A549 (cell line): ENCODE results near the gene LRRC8E. TPM values are rescaled to one million over a fixed set of nuclear protein-coding genes. Genes with fewer than 3 reads are reported as not detected.

Experiments
- ATAC-seq, 2 experiments: fragments of 200-7000 bp in 1 of 2; fragments of >200 bp in 1 of 2; cut with Nextera tagmentation in 1 of 2; cut with Tn5 transposase in 1 of 2; 3 replicates each; pipeline versions ENCODE4 v1.8.0 to v1.9.1; 2018 to 2020; ENCODE audit warnings: mild to moderate bottlenecking in 1 of 2, moderate library complexity in 1 of 2
- CTCF ChIA-PET: fragments of 300-600 bp; sonication (Branson Sonifier 250); formaldehyde crosslinking; extraction: SDS; loops from one replicate; lab custom pipeline; 2021; ENCODE audit warnings: antibody characterized with exemption, inconsistent platforms; lab: Yijun Ruan, JAX
- POLR2A ChIA-PET: fragments of 350-600 bp; formaldehyde crosslinking; extraction: SDS; loops from one replicate; lab custom pipeline; 2021; ENCODE audit warnings: antibody characterized with exemption, inconsistent platforms; lab: Yijun Ruan, JAX
- DNase-seq, 2 experiments: peaks; one replicate each; pipeline versions ENCODE4 v3.0.0 to v3.0.0-alpha.2; 2011 to 2016; ENCODE audit warnings: low read depth in 1 of 2, low spot score in 1 of 2
- FAIRE-seq: peaks from 2 replicates; lab custom pipeline; 2011; peaks lifted over from hg19 to GRCh38; lab: Jason Lieb, UNC
- H3K27ac ChIP-seq, 2 experiments: fragments of >200 bp; sonication (Bioruptor Twin); formaldehyde crosslinking; 3 replicates each; pipeline ENCODE4 v1.5.1; 2016 to 2017
- H3K4me1 ChIP-seq: fragments of >200 bp; sonication (Bioruptor Twin); formaldehyde crosslinking; 3 replicates; pipeline ENCODE4 v1.6.1; 2016
- H3K4me2 ChIP-seq: fragments of >200 bp; sonication (Bioruptor Twin); formaldehyde crosslinking; 3 replicates; pipeline ENCODE4 v1.6.1; 2016
- H3K4me3 ChIP-seq: fragments of >200 bp; sonication (Bioruptor Twin); formaldehyde crosslinking; 3 replicates; pipeline ENCODE4 v1.5.1; 2016
- H3K9me3 ChIP-seq: fragments of >200 bp; sonication (Bioruptor Twin); formaldehyde crosslinking; 3 replicates; pipeline ENCODE4 v1.6.1; 2016
- BHLHE40 ChIP-seq: IDR thresholded peaks from 2 replicates; pipeline ENCODE4 v1.6.1; 2012; ENCODE audit warnings: low read depth, low read length, inconsistent platforms
- CEBPB ChIP-seq, 2 experiments: fragments of >200 bp in 1 of 2; sonication (Bioruptor Twin) in 1 of 2; formaldehyde crosslinking in 1 of 2; IDR thresholded peaks; 2 replicates each; pipeline ENCODE4 v1.6.1; 2012 to 2016
- EHMT2 ChIP-seq: fragments of 200-600 bp; sonication (generic); IDR thresholded peaks from 2 replicates; pipeline ENCODE4 v1.6.1; 2016; ENCODE audit warnings: antibody characterized with exemption, low read depth, mild to moderate bottlenecking, moderate library complexity
- EP300 ChIP-seq, 2 experiments: fragments of >200 bp; sonication (Bioruptor Twin); formaldehyde crosslinking; IDR thresholded peaks; 2 replicates in 1 of 2; 3 replicates in 1 of 2; pipeline ENCODE4 v1.6.1; 2016 to 2017
- FOXS1 ChIP-seq: fragments of 250-450 bp; sonication (Bioruptor Pico); IDR thresholded peaks from 2 replicates; pipeline ENCODE4 v1.5.0; 2020; ENCODE audit warnings: mild to moderate bottlenecking, moderate library complexity
- HDAC2 ChIP-seq: fragments of 200-600 bp; sonication (generic); IDR thresholded peaks from 2 replicates; pipeline ENCODE4 v1.6.1; 2016
- HEYL ChIP-seq: fragments of 250-450 bp; sonication (Bioruptor Pico); IDR thresholded peaks from 2 replicates; pipeline ENCODE4 v1.8.0; 2021; ENCODE audit warnings: mild to moderate bottlenecking, moderate library complexity
- MAFK ChIP-seq: fragments of 450-650 bp; IDR thresholded peaks from 2 replicates; pipeline ENCODE4 v1.6.1; 2014; ENCODE audit not compliant: partially characterized antibody
- NR3C1 ChIP-seq: fragments of >200 bp; sonication (Bioruptor Twin); formaldehyde crosslinking; IDR thresholded peaks from 3 replicates; pipeline ENCODE4 v1.6.1; 2017
- PHF8 ChIP-seq: fragments of 200-600 bp; sonication (generic); IDR thresholded peaks from 2 replicates; pipeline ENCODE4 v1.6.1; 2016; ENCODE audit warnings: low read depth, mild to moderate bottlenecking, antibody characterized with exemption, moderate library complexity, borderline replicate concordance
- RAD21 ChIP-seq, 2 experiments: fragments of >200 bp in 1 of 2; sonication (Bioruptor Twin) in 1 of 2; formaldehyde crosslinking in 1 of 2; IDR thresholded peaks in 1 of 2; conservative IDR thresholded peaks in 1 of 2; 2 replicates in 1 of 2; 3 replicates in 1 of 2; pipeline ENCODE4 v1.6.1; 2012 to 2018; ENCODE audit warnings: inconsistent platforms in 1 of 2
- RCOR1 ChIP-seq: fragments of 150-350 bp; IDR thresholded peaks from 2 replicates; pipeline ENCODE4 v1.6.1; 2014; ENCODE audit warnings: antibody characterized with exemption, low read length, low read depth
- SREBF2 ChIP-seq: fragments of 450-650 bp; IDR thresholded peaks from 2 replicates; pipeline ENCODE4 v1.6.1; 2014; ENCODE audit warnings: mild to moderate bottlenecking, moderate library complexity
- TFCP2L1 ChIP-seq: fragments of 250-450 bp; sonication (Bioruptor Pico); IDR thresholded peaks from 2 replicates; pipeline ENCODE4 v1.5.0; 2021; ENCODE audit warnings: mild to moderate bottlenecking
- TP53 ChIP-seq: fragments of 250-450 bp; sonication (Bioruptor Pico); IDR thresholded peaks from 2 replicates; pipeline ENCODE4 v1.5.0; 2021; ENCODE audit warnings: mild to moderate bottlenecking, moderate library complexity
- ZFP36 ChIP-seq: fragments of 450-650 bp; IDR thresholded peaks from 2 replicates; pipeline ENCODE4 v1.6.1; 2014; ENCODE audit warnings: borderline replicate concordance; ENCODE audit not compliant: partially characterized antibody
- ZNF302 ChIP-seq: fragments of 250-450 bp; sonication (Bioruptor Pico); IDR thresholded peaks from 2 replicates; pipeline ENCODE4 v1.9.0; 2021; ENCODE audit warnings: inconsistent platforms, mild to moderate bottlenecking, moderate library complexity
- ZSCAN20 ChIP-seq: fragments of 250-450 bp; sonication (Bioruptor Pico); IDR thresholded peaks from 2 replicates; pipeline ENCODE4 v1.8.0; 2022; ENCODE audit warnings: mild to moderate bottlenecking, moderate library complexity
- WGBS: methylation state at CpG from one replicate; pipeline ENCODE4 v1.1.6; 2017; ENCODE audit errors: missing lambda C conversion rate; 5-methylcytosine and 5-hydroxymethylcytosine counted together
- polyA plus RNA-seq, 4 experiments: library from polyadenylated mRNA; depleted of rRNA in 3 of 4; stranded (reverse); fragments of >200 nt; fragmentation: RNase III in 1 of 4; extraction: RNeasy Plus Mini Kit Qiagen cat#74134 plus additional on column Dnase treatment in 1 of 4; gene quantifications; 2 replicates in 3 of 4; 3 replicates in 1 of 4; pipeline ENCODE4 v1.2.3, GENCODE V29; 2011 to 2017
- TF ChIP-seq, protein P1 (sequence below): fragments of 250-450 bp; sonication (Bioruptor Pico); IDR thresholded peaks from 2 replicates; pipeline ENCODE4 v1.5.0; 2020; ENCODE audit warnings: low read depth, mild to moderate bottlenecking, moderate library complexity
- TF ChIP-seq, protein P2 (sequence below): fragments of >200 bp; sonication (Bioruptor Twin); formaldehyde crosslinking; IDR thresholded peaks from 3 replicates; pipeline ENCODE4 v1.6.1; 2016

The LRRC8E gene
- polyA plus RNA-seq, 2 of the 4 experiments (the other 2 are of a cell fraction), result 4.0 to 4.4 TPM

DNA sequence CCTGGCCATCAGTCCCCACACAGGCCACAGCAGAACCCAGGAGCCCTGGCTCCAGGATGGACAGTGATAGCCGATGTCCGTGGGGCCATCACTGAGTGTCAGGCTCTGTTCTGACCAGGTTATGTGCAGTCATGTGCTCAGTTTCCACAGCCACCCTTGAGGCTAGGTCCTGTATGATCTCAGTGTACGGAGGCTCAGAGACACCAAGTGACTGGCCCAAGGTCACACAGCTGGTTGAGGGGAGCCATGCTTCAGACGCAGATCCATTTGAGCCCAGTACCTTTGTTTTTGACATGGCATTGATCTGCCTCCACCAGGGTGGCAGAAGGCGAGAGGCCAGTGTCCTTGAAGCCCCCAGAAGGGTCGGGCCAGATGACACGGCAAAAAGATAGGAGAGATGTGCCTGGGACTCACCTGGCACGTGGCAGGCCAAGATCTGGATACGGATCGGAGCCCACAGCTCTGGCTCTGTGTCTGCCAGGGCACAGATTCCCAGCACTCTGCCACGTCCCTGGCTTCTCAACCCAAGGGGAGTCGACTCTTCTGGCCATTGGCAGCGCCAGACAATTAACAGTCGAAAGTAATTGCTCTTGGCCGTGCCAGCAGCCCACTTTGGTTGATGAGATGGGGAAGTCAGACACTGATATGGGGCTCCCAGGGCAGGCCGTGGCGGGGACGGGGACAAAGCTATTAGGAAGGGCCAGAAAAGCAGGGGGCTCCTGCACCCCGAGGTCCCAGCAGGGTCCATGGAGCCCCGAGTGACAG is 42.7 kb upstream of the LRRC8E start:
- ChIA-PET CTCF (interaction anchor here (0.5 kb wide), 1 partner anchor 13 kb away, joined by 3 read pairs; no protein-coding TSS in a partner anchor), POLR2A (no interaction called here)
- no peak for FAIRE-seq
- Histone ChIP-seq H3K4me2 (no peak overlapping the region), H3K4me1 (no peaks in the 10 kb centered on the region), H3K4me3 (no peak overlapping the region), H3K27ac (no peak overlapping the region), H3K9me3 (no peaks in the 10 kb centered on the region)
- TF ChIP-seq ZFP36 (peak; percentile 22), BHLHE40 (no peak)
- DNase-seq, result no peak
- ATAC-seq, result no peak
- WGBS, result 72% methylated on average over 14 of the region's 20 CpGs

DNA sequence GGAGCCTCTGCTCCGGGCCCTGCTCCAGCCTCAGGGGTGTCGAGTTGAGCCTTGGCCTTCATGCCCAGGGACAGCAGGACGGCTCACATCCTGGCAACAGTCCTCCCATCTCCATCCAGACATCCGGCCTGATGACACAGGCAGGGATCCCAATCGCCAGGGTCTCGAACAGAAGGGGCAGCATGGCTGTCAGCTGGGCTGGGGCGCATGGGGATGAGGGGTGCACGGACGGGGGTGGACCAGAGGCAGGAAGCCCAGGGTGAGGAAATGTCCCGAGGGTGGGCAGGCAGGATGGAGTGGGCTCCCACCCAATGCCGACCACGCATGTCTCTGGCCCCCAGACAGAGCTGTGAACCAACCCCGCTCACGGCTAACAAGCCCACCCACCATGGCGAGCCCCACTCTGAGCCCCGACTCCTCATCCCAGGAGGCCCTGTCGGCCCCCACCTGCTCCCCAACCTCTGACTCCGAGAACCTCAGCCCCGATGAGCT is 42.1 kb upstream of the LRRC8E start:
- FAIRE-seq, result no peak
- CTCF ChIA-PET, result interaction anchor here (0.5 kb wide), 1 partner anchor 13 kb away, joined by 3 read pairs; no protein-coding TSS in a partner anchor

DNA sequence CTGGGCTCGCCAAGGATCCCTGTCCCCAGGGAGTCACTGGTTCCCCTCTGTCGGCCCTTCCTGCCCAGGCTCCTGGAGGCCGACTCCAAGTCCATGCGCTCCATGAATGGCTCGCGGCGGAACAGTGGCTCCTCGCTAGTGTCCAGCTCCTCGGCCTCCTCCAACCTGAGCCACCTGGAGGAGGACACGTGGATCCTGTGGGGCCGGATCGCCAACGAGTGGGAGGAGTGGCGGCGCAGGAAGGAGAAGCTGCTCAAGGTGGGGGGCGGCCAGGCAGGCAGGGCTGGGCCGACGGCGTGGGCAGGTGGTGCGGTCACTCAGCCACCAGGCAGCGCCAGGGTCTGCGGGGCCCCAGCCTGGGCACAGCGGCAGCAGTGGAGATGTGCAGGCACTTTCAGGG is 40.6 kb upstream of the LRRC8E start:
- ChIA-PET CTCF (interaction anchor here (1.0 kb wide), 1 partner anchor 21 kb away, joined by 3 read pairs; no protein-coding TSS in a partner anchor), POLR2A (no interaction called here)
- no peaks in the 10 kb centered on the region for H3K4me1 ChIP-seq
- DNase-seq, result no peak
- ATAC-seq, result no peak
- FAIRE-seq, result no peak
- H3K4me2 ChIP-seq, result no peak overlapping the region
- no peaks in the 10 kb centered on the region for H3K9me3 ChIP-seq
- 85% methylated on average over 15 of the region's 23 CpGs for WGBS
- H3K4me3 ChIP-seq, result no peak overlapping the region
- TF ChIP-seq EHMT2, result no peak
- TF ChIP-seq MAFK, result no peak
- TF ChIP-seq TFCP2L1 (CRISPR knock-in tag), result no peak
- no peak for TF ChIP-seq ZNF302 (CRISPR knock-in tag)
- no peak overlapping the region for H3K27ac ChIP-seq

More for the DNA sequence above, 42.1 kb upstream of the LRRC8E start:
- H3K4me2 ChIP-seq, result no peak overlapping the region
- DNase-seq, result no peak
- TF ChIP-seq MAFK, result no peak
- no peak for TF ChIP-seq CEBPB (IDR thresholded peaks at IDR 0.05)
- no peak for TF ChIP-seq RAD21 (conservative IDR thresholded peaks at IDR 0.05 in 1 of 2, IDR thresholded peaks at IDR 0.05 in 1 of 2)
- TF ChIP-seq SREBF2, result no peak
- TF ChIP-seq HEYL (CRISPR knock-in tag), result no peak
- TF ChIP-seq ZSCAN20 (CRISPR knock-in tag), result no peak
- no peak for TF ChIP-seq PHF8
- no peak for TF ChIP-seq TP53 (CRISPR knock-in tag)
- TF ChIP-seq, protein P1, sequence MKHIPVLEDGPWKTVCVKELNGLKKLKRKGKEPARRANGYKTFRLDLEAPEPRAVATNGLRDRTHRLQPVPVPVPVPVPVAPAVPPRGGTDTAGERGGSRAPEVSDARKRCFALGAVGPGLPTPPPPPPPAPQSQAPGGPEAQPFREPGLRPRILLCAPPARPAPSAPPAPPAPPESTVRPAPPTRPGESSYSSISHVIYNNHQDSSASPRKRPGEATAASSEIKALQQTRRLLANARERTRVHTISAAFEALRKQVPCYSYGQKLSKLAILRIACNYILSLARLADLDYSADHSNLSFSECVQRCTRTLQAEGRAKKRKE (CRISPR knock-in tag), result no peak
- no peak for TF ChIP-seq FOXS1
- TF ChIP-seq, all 56 proteins: peak for 0
- POLR2A ChIA-PET, result no interaction called here
- no peak for ATAC-seq
- Histone ChIP-seq H3K9me3 (no peaks in the 10 kb centered on the region), H3K27ac (no peak overlapping the region), H3K4me1 (no peaks in the 10 kb centered on the region), H3K4me3 (no peak overlapping the region)
- 70% methylated on average over 9 of the region's 19 CpGs for WGBS

DNA sequence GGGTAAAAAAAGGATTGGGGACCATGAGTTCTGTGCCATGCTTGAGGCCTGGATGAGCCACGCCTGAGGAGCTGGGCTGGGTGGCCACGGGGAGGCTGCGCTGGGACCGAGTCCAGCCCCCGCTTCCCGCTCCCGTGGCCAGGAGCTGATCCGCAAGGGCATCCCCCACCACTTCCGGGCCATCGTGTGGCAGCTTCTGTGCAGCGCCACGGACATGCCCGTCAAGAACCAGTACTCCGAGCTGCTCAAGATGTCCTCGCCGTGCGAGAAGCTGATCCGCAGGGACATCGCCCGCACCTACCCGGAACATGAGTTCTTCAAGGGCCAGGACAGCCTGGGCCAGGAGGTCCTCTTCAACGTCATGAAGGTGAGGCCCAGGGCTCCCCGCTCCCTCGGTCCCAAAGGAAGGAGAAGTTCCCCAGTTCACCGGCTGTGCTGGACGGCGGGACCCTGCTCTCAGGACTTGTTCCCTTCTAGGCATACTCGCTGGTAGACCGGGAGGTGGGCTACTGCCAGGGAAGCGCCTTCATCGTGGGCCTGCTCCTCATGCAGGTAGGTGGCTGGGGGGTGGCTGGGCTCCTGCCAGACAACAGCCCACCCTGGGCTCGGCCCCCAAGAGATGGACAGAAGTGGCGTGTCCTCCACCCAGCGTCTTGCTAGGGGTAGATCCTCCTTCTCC is 39.4 kb upstream of the LRRC8E start:
- FAIRE-seq (no peak), DNase-seq (no peak), ATAC-seq (no peak)
- CTCF ChIA-PET, result interaction anchor here (1.2 to 2.4 kb wide), 2 partner anchors 13 to 17 kb away, joined by 5 to 6 read pairs; no protein-coding TSS in a partner anchor
- 92% methylated on average over 18 of the region's 34 CpGs for WGBS
- TF ChIP-seq RAD21 (conservative IDR thresholded peaks at IDR 0.05 in 1 of 2, IDR thresholded peaks at IDR 0.05 in 1 of 2), result no peak
- TF ChIP-seq EP300 (IDR thresholded peaks at IDR 0.05), result no peak
- TF ChIP-seq, protein P2, sequence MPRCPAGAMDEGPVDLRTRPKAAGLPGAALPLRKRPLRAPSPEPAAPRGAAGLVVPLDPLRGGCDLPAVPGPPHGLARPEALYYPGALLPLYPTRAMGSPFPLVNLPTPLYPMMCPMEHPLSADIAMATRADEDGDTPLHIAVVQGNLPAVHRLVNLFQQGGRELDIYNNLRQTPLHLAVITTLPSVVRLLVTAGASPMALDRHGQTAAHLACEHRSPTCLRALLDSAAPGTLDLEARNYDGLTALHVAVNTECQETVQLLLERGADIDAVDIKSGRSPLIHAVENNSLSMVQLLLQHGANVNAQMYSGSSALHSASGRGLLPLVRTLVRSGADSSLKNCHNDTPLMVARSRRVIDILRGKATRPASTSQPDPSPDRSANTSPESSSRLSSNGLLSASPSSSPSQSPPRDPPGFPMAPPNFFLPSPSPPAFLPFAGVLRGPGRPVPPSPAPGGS, result no peak
- no peak for TF ChIP-seq HDAC2
- TF ChIP-seq NR3C1, result no peak
- TF ChIP-seq RCOR1, result no peak
- no peak for TF ChIP-seq BHLHE40
- TF ChIP-seq ZSCAN20 (CRISPR knock-in tag), result no peak
- H3K4me3 ChIP-seq, result no peak overlapping the region
- POLR2A ChIA-PET, result no interaction called here
- no peak overlapping the region for H3K4me2 ChIP-seq
- H3K27ac ChIP-seq, result no peak overlapping the region
- H3K9me3 ChIP-seq, result no peaks in the 10 kb centered on the region
- H3K4me1 ChIP-seq, result peaks cover 3% of the 10 kb centered on the region; the same call in 1 of the 3 replicates
